Measurements from ENCODE around the gene E4F1.

DNA sequence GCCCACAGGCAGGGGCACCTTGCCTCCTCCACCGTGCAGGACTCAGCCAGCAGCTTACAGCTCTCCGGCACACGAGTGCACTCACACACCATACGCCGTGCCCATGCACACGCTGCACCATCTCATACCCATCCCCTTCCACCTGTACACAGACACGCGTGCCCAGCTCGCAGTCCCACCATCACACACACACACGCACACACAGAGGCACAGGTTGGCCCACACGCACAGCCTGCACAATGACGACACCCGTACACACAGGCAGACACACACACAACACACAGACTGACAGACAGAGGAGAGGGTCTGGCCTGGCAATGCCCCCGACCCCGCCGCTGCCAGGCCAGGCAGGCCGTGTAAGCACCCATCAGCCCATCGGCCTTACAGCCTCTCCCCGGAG, 39.0 kb upstream of the E4F1 start:
- TF ChIP-seq CREM (CRISPR knock-in tag; IDR thresholded peaks at IDR 0.05) (no peak), CTCF (IDR thresholded peaks at IDR 0.05) (no peak), AR (CRISPR knock-in tag; IDR thresholded peaks at IDR 0.05) (no peak), TCF7 (CRISPR knock-in tag; IDR thresholded peaks at IDR 0.05; ENCODE audit: low read depth) (no peak), NFE2L1 (CRISPR knock-in tag; IDR thresholded peaks at IDR 0.05) (no peak), E2F4 (CRISPR knock-in tag; IDR thresholded peaks at IDR 0.05; ENCODE audit: borderline replicate concordance, low read depth) (no peak), TP53 (CRISPR knock-in tag; IDR thresholded peaks at IDR 0.05) (no peak), CBFB (CRISPR knock-in tag; IDR thresholded peaks at IDR 0.05; ENCODE audit: low read depth) (no peak), CREB1 (CRISPR knock-in tag; IDR thresholded peaks at IDR 0.05) (no peak), ZBTB21 (CRISPR knock-in tag; IDR thresholded peaks at IDR 0.05; ENCODE audit: borderline replicate concordance) (no peak)
- TF ChIP-seq, protein P1, sequence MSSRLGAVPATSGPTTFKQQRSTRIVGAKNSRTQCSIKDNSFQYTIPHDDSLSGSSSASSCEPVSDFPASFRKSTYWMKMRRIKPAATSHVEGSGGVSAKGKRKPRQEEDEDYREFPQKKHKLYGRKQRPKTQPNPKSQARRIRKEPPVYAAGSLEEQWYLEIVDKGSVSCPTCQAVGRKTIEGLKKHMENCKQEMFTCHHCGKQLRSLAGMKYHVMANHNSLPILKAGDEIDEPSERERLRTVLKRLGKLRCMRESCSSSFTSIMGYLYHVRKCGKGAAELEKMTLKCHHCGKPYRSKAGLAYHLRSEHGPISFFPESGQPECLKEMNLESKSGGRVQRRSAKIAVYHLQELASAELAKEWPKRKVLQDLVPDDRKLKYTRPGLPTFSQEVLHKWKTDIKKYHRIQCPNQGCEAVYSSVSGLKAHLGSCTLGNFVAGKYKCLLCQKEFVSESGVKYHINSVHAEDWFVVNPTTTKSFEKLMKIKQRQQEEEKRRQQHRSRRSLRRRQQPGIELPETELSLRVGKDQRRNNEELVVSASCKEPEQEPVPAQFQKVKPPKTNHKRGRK (CRISPR knock-in tag; IDR thresholded peaks at IDR 0.05; ENCODE audit: borderline replicate concordance) = no peak
- TF ChIP-seq, protein P2, sequence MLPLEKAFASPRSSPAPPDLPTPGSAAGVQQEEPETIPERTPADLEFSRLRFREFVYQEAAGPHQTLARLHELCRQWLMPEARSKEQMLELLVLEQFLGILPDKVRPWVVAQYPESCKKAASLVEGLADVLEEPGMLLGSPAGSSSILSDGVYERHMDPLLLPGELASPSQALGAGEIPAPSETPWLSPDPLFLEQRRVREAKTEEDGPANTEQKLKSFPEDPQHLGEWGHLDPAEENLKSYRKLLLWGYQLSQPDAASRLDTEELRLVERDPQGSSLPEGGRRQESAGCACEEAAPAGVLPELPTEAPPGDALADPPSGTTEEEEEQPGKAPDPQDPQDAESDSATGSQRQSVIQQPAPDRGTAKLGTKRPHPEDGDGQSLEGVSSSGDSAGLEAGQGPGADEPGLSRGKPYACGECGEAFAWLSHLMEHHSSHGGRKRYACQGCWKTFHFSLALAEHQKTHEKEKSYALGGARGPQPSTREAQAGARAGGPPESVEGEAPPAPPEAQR (CRISPR knock-in tag; IDR thresholded peaks at IDR 0.05) = no peak
- TF ChIP-seq, protein P3, sequence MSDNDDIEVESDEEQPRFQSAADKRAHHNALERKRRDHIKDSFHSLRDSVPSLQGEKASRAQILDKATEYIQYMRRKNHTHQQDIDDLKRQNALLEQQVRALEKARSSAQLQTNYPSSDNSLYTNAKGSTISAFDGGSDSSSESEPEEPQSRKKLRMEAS (CRISPR knock-in tag; IDR thresholded peaks at IDR 0.05) = no peak
